B cell (primary cell): Measurements from ENCODE around the gene RETREG2. TPM values are rescaled to one million over a fixed set of nuclear protein-coding genes. Genes with fewer than 3 reads are reported as not detected.

Experiments used
- ATAC-seq: fragments of 200-7000 bp; cut with Tn5 transposase; one replicate; pipeline ENCODE4 v1.10.0; 2021; ENCODE audit warnings: low read depth, mild to moderate bottlenecking, moderate number of reproducible peaks, moderate library complexity
- CTCF ChIA-PET: fragments of 350-600 bp; sonication (Branson Sonifier 250); formaldehyde crosslinking; loops from one replicate; lab custom pipeline; 2021; ENCODE audit warnings: antibody characterized with exemption, inconsistent platforms; lab: Charles Lee
- POLR2A ChIA-PET: fragments of 350-600 bp; sonication (Branson Sonifier 250); formaldehyde crosslinking; loops from one replicate; lab custom pipeline; 2021; ENCODE audit warnings: antibody characterized with exemption; lab: Charles Lee
- DNase-seq: peaks from one replicate; pipeline ENCODE4 v3.0.0; 2013
- H2AFZ ChIP-seq: 2 replicates; pipeline ENCODE4 v1.6.1; 2012; ENCODE audit warnings: mild to moderate bottlenecking, low read depth, low read length; ENCODE audit not compliant: insufficient read depth, poor library complexity, severe bottlenecking
- H3K27ac ChIP-seq, 2 donors: 1 replicate in 1 of 2; 2 replicates in 1 of 2; pipeline ENCODE4 v1.5.1; 2012 to 2013; ENCODE audit warnings: low read length in 2 of 2, mild to moderate bottlenecking in 2 of 2, moderate library complexity in 1 of 2
- H3K27me3 ChIP-seq, 4 experiments: fragments of 200-600 bp in 1 of 4; sonication (generic) in 1 of 4; replicated peaks in 1 of 4; 1 replicate in 2 of 4; 2 replicates in 2 of 4; pipeline versions ENCODE4 v1.6.1 to v1.7.0; 2013 to 2016; ENCODE audit warnings: low read length in 3 of 4, mild to moderate bottlenecking in 2 of 4, mixed read lengths in 1 of 4, moderate library complexity in 1 of 4; ENCODE audit not compliant: insufficient read depth in 4 of 4, control insufficient read depth in 3 of 4; ENCODE audit errors: control extremely low read depth in 1 of 4
- H3K36me3 ChIP-seq, 2 experiments: replicated peaks in 1 of 2; 1 replicate in 1 of 2; 2 replicates in 1 of 2; pipeline versions ENCODE4 v1.6.1 to v1.7.1; 2013; ENCODE audit warnings: low read length in 1 of 2; ENCODE audit not compliant: insufficient read depth in 2 of 2, control insufficient read depth in 1 of 2; ENCODE audit errors: control extremely low read depth in 1 of 2, extremely low read depth in 1 of 2
- H3K4me1 ChIP-seq, 2 donors: fragments of 200-600 bp in 1 of 2; sonication (generic) in 1 of 2; 1 replicate in 1 of 2; 2 replicates in 1 of 2; pipeline versions ENCODE4 v1.5.1 to v1.6.1; 2013 to 2017; ENCODE audit warnings: low read length in 2 of 2; ENCODE audit not compliant: control insufficient read depth in 2 of 2, insufficient read depth in 2 of 2
- H3K4me2 ChIP-seq: replicated peaks from 2 replicates; pipeline ENCODE3; 2012; ENCODE audit warnings: mild to moderate bottlenecking, low read depth, low read length; ENCODE audit not compliant: poor library complexity, severe bottlenecking
- H3K4me3 ChIP-seq, 5 experiments: fragments of 200-600 bp in 1 of 5; sonication (generic) in 1 of 5; 1 replicate in 3 of 5; 2 replicates in 2 of 5; pipeline versions ENCODE4 v1.5.1 to v1.7.0; 2011 to 2016; ENCODE audit warnings: low read length in 4 of 5, mild to moderate bottlenecking in 4 of 5, low read depth in 2 of 5, control low read depth in 1 of 5, moderate library complexity in 1 of 5; ENCODE audit not compliant: insufficient read depth in 1 of 5; ENCODE audit errors: control extremely low read depth in 1 of 5, extremely low read depth in 1 of 5
- H3K79me2 ChIP-seq: fragments of 200-600 bp; sonication (generic); one replicate; pipeline ENCODE4 v1.6.0; 2016; ENCODE audit warnings: low read length; ENCODE audit not compliant: control insufficient read depth, insufficient read depth
- H3K9ac ChIP-seq: fragments of 200-600 bp; sonication (generic); 2 replicates; pipeline ENCODE4 v1.6.1; 2017; ENCODE audit warnings: mild to moderate bottlenecking, low read length, moderate library complexity
- H3K9me3 ChIP-seq, 3 donors: one replicate each; pipeline versions ENCODE4 v1.6.1 to v1.7.1; 2013; ENCODE audit warnings: low read length in 2 of 3; ENCODE audit not compliant: control insufficient read depth in 2 of 3, insufficient read depth in 1 of 3; ENCODE audit errors: control extremely low read depth in 1 of 3
- H4K20me1 ChIP-seq: 2 replicates; pipeline ENCODE4 v1.6.0; 2012; ENCODE audit warnings: mild to moderate bottlenecking, low read length; ENCODE audit not compliant: insufficient read depth, control insufficient read depth, poor library complexity, severe bottlenecking
- H3K27ac Mint-ChIP-seq: one replicate; pipeline ENCODE4 v1.8.0; 2021; ENCODE audit warnings: mixed read lengths
- H3K27me3 Mint-ChIP-seq: one replicate; pipeline ENCODE4 v1.8.0; 2021; ENCODE audit warnings: mixed read lengths
- H3K4me1 Mint-ChIP-seq: one replicate; pipeline ENCODE4 v1.8.0; 2021; ENCODE audit warnings: mixed read lengths
- H3K4me3 Mint-ChIP-seq: one replicate; pipeline ENCODE4 v1.8.0; 2021; ENCODE audit warnings: mixed read lengths
- H3K9me3 Mint-ChIP-seq: one replicate; pipeline ENCODE4 v1.8.0; 2022; ENCODE audit warnings: mixed read lengths; ENCODE audit not compliant: insufficient read depth
- EZH2 ChIP-seq: IDR thresholded peaks from 2 replicates; pipeline ENCODE4 v1.6.1; 2012; ENCODE audit warnings: borderline replicate concordance, low read depth, mild to moderate bottlenecking, moderate library complexity, low read length; ENCODE audit not compliant: insufficient read depth, poor library complexity, severe bottlenecking
- WGBS: methylation state at CpG from one replicate; pipeline ENCODE4 v1.1.5; 2013; ENCODE audit warnings: missing lambda C conversion rate; ENCODE audit not compliant: insufficient coverage; 5-methylcytosine and 5-hydroxymethylcytosine counted together
- intact Hi-C: fragments of 100-400 bp; cut with micrococcal nuclease; formaldehyde crosslinking; loops from one replicate; pipeline ENCODE4 v1.10.0; 2022
- polyA plus RNA-seq: library from polyadenylated mRNA; depleted of rRNA; stranded (reverse); fragments of >200 nt; gene quantifications from 2 replicates; pipeline ENCODE4 v1.2.3, GENCODE V29; 2012
- total RNA-seq, 2 donors: library from RNA; stranded (reverse); fragments of 120-200 nt in 1 of 2; gene quantifications; 1 replicate in 1 of 2; 2 replicates in 1 of 2; pipeline versions ENCODE4 v1.2.3 to v1.2.4, GENCODE V29; 2013 to 2022
- TF ChIP-seq, protein P1 (sequence below): fragments of 200-600 bp; IDR thresholded peaks from one replicate; pipeline ENCODE4 v1.8.0; 2022; ENCODE audit warnings: antibody characterized with exemption, mild to moderate bottlenecking

RETREG2 gene
- total and polyA plus RNA-seq, 2 donors (not counting 1 experiment from before 2014, with no cell fraction given) = 46.7 to 102 TPM

DNA sequence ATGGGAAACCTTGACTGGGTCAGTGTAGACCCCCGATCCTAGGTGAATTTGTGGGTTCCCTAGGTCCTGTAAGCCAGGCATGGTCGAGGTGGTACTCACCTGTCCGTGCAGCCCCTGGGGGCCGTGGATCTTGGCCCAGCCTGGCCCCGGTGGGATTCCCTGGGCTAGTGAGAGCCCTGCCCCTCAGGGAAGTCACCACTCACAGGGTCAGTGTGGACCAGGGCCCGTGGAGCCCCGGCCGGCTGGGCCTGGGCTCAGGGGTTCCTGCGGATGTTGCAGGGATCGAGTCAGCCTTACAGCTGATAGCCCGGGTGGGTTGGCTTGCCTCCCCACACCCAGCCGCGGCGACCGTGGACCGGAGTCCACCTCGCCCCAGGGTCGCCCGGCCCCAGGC, 50.8 kb downstream of the RETREG2 start:
- ChIA-PET POLR2A (interaction anchor here (0.6 to 3.2 kb wide), 14 partner anchors 10 to 66 kb away, joined by 3 to 56 read pairs (median 10); partner anchors contain the start of genes ABCB6, CNPPD1, DNAJB2 and GLB1L), CTCF (interaction anchor here (1.2 to 4.9 kb wide), 12 partner anchors 14 to 71 kb away, joined by 3 to 30 read pairs (median 5); partner anchors contain the start of genes CNPPD1, GLB1L, STK16 and TUBA4A)
- Histone ChIP-seq H4K20me1 (peaks cover 71% of the 10 kb centered on the region), H3K9me3 (no peaks in the 10 kb centered on the region), H3K4me3 (peak overlapping the region; percentile 86 to 98 (median 92)), H3K4me2 (peak overlapping the region; percentile 93), H3K9ac (peak overlapping the region; percentile 82), H3K27me3 (no peaks in the 10 kb centered on the region), H3K27ac (peak overlapping the region; percentile 70 to 87), H3K36me3 (peaks cover 7 to 45% of the 10 kb centered on the region in 2 experiments), H3K79me2 (peaks cover 75% of the 10 kb centered on the region), H3K4me1 (peaks cover 17 to 23% of the 10 kb centered on the region in 2 donors), H2AFZ (peak overlapping the region; percentile 78)
- no peak for DNase-seq
- TF ChIP-seq, protein P1, sequence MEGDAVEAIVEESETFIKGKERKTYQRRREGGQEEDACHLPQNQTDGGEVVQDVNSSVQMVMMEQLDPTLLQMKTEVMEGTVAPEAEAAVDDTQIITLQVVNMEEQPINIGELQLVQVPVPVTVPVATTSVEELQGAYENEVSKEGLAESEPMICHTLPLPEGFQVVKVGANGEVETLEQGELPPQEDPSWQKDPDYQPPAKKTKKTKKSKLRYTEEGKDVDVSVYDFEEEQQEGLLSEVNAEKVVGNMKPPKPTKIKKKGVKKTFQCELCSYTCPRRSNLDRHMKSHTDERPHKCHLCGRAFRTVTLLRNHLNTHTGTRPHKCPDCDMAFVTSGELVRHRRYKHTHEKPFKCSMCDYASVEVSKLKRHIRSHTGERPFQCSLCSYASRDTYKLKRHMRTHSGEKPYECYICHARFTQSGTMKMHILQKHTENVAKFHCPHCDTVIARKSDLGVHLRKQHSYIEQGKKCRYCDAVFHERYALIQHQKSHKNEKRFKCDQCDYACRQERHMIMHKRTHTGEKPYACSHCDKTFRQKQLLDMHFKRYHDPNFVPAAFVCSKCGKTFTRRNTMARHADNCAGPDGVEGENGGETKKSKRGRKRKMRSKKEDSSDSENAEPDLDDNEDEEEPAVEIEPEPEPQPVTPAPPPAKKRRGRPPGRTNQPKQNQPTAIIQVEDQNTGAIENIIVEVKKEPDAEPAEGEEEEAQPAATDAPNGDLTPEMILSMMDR = no peak
- no peak for TF ChIP-seq EZH2
- no peak for ATAC-seq
- 2% methylated on average over 19 of the region's 19 CpGs for WGBS
- peak overlapping the region; percentile 99 for H3K4me3 Mint-ChIP-seq
- H3K27me3 Mint-ChIP-seq = no peaks in the 10 kb centered on the region
- intact Hi-C loops = loop anchor here (1.0 to 5.0 kb wide), 11 partner anchors 10 to 368 kb away; partner anchors contain the start of genes CNPPD1, DNAJB2, GLB1L and NHEJ1
- peak overlapping the region; percentile 70 for H3K27ac Mint-ChIP-seq
- no peaks in the 10 kb centered on the region for H3K9me3 Mint-ChIP-seq
- peaks cover 38% of the 10 kb centered on the region for H3K4me1 Mint-ChIP-seq
